Hepatic stellate cell (primary cell): ENCODE results near the gene VRK2.

Source experiments
- DNase-seq: peaks from one replicate; pipeline ENCODE4 v3.0.0; 2011; ENCODE audit warnings: low spot score

VRK2 gene

DNA sequence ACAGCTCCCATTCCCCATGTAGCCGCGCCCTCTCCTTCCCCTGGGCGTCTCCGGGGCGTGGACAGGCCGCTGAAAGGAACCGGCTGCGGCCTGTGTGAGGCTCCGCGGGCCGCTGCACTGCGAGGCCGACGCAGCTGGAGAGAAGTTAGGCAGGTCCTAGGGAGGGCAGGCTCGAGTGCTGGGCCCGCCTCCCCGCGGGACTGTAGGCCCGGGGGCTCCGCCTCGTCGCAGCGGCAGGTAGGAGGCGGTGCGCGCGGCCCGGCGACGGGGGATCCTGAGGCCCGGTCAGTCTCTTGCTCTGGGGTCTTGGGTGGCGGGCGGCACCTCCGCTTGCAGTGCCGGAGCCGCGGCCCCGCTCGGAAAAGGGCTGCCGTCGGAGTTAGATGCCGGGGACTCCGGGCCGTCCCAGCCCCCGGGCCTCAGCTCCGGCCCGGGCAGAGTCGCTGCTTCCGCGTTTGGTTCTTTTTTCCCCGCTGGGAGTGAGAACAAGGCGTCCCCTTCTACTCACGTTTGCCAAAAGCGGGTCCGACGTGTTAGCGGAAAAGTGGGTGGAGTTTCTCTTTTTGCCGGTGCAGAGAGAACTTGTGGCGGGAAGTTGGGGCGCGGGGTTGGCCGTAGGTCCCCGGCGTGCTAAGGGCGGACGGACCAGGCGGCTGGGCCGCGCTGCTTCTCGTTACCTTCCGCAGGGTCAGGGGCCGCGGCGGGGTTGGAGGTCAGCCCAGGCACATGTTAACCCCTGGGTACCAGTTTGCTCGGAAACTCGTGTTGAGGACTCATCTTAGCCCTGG is at the start of gene VRK2:
VRK2 (plus strand) TSS at position 222 of the 788 bp plus-strand sequence. CDS start 2,026 bp downstream, outside the sequence.
- DNase-seq: peak; percentile 87

DNA sequence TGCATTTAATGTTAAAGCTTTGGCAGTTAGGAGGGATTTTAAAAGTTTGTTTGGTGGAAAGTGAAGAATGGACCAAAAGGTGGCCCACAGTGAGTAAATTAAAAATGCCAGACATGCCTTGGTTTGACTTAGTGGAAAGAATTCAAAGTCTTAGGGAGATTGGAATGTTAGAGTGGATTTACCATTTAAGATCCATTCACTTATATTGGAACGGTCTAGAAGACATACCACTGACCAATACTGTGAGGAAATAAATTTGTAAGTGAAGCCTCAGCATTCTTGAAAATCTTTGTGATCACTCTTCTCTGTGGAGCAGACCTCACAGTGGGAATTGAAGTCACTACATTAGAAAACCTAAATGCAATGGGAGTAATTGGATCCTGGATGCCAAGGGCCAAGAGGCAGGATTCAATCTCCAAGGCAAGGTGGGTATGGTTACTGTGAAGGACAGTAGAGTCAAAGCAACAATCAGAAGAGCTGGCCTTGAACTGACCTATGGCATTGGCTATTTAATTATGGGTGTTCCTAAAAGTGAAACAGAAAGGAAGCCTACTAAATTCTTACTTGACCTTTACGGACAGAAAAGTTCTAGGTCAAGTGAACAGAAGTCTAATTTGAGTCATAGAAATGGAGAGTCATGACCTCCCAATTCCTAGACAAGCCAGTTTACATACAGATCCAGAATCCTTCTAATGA is 40.2 kb upstream of the VRK2 start:
- no peak for DNase-seq

GRCh38 chr2:58006952-58007284 is 39.7 kb upstream of the VRK2 start:
- DNase-seq: no peak

DNA sequence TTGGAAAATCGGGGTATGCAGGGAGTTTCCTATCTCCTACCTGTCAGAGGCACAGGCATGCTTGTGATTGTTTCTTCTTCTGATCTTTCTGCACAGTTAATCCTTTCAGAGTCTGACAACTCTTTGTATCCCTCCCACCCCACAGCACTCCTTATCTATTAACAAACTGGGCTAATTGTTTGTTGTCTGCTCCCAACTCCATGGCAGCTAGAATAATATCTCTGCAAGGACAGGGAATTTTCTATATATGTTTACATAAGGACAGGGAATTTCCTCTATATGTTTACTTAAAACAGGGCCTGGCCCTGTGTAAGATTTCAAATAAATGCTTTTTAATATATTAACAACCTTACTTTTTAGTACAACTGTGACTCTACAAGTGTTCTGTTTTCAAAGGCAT is 36.0 kb upstream of the VRK2 start:
- no peak for DNase-seq

DNA sequence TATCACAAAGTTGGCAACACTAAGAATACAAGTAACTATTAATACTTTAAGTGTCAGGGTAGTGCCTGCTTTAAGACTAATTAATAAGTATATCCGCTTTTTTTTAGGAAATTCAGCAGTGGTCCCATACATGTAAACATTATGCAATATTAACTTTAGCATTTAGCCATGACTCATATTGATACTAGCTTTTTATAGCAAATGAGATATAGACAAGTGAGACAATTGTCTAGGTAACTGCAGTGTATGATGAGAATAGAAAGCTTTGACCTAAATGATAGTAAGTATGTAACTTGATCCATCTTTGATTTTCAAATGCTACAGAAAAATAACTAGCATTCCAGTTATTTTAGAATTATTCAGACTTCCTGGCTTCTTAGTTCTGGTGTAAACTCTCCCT is 27.4 kb upstream of the VRK2 start:
- DNase-seq: no peak

- DNase-seq: no peak
Observed at GRCh38 chr2:58025150-58025933, 21.3 kb upstream of the VRK2 start.

GRCh38 chr2:58027029-58027428 is 19.6 kb upstream of the VRK2 start:
- no peak for DNase-seq

DNA sequence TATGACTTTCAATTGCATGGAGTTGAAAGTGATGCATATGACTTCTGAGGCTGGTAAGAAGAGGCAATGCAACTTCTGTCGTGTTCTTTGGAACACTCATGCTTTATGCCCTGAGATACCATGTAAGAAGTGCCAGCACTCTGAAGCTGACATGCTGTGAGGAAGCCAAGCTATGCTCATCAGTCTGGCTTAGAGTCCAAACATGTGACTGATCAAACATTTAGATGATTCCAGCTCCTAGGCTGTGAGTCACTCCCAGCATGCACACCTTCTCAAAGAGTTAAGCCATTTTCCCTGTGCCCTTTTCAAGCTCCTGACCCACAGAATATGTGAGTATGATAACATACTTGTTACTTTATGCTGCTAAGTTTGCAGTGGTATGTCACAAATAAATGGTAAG is 15.8 kb upstream of the VRK2 start:
- DNase-seq: no peak

GRCh38 chr2:58032016-58032763 is 14.4 kb upstream of the VRK2 start:
- no peak for DNase-seq

DNA sequence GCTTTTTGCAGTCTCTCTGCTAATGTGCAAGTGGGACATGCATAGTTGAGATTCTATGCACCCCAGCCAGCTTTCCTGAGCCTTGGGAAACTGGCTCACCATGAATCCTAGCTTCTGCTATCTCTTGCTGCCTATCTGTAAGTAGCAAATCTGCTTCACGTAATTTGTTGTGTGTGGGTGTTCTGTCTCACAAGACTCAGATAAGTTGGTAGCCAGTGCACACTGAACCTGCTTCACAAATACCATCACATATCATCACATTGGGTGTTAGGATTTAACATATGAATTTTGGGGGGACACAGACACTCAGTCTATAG is 13.9 kb upstream of the VRK2 start:
- no peak for DNase-seq

GRCh38 chr2:58033530-58033929 is 13.1 kb upstream of the VRK2 start:
- no peak for DNase-seq

DNA sequence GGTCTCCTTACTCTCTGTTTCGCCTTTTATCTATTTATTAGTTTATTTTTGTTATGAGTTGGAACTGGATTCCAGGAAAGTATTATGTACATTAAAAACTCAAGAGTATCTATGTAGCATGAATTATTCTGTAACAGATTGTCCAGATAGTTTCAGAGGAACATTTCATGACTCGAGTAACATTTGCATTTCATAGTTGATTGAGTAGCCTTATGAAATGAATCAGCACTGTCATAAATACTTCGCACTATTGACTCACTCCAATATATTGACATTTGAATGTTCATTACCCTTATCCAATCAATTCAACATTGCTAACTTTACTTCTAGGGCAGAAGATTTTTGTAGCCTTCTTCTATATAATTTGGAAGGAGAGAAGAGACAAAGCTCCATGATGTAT is 11.3 kb upstream of the VRK2 start:
- no peak for DNase-seq

DNA sequence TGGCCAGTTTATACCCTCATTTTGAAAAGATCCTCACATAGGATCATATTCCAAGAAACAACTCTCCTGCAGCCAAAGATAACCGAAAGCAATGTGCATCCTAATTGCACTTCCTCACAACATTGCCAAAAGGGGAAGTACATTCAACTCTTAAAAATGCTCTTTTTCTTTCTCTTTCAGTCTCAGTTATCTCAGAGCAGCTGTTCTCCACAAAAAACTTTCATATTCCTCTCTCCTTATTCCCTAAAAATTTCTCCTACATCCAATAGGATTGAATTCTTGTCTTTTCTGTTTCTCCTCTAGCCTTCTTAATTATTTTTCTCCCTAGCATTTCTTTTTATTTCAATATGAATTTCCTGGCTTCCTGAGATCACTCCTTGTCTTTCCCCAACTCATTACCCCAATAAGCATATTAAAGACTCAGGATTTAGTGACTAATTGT is 7.4 kb upstream of the VRK2 start:
- DNase-seq: no peak

DNA sequence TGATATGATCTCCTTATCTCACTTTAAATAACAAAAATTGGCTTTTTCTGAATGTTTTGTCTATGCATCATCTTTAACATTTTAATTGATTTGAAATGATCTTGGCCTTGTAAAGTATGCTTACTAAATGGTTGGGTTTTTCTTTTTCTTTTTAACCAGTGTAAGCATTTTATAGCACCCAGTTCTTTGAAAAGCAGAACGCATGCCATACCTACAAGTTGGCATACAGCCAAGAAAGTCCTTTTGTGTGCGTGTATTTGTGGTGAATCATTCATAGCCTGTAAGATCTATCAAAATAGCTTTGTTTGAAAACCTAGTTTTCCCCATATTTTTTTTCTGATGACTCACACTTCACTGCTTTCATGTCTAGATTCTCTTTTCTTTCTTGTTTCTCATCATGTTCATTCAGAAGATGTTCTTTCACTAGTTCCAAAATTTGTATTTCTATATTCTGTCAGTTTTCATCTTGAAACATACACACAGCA is 4.1 kb upstream of the VRK2 start:
- DNase-seq: peak; percentile 22

GRCh38 chr2:58044145-58044544 is 2.5 kb upstream of the VRK2 start:
- DNase-seq: no peak

DNA sequence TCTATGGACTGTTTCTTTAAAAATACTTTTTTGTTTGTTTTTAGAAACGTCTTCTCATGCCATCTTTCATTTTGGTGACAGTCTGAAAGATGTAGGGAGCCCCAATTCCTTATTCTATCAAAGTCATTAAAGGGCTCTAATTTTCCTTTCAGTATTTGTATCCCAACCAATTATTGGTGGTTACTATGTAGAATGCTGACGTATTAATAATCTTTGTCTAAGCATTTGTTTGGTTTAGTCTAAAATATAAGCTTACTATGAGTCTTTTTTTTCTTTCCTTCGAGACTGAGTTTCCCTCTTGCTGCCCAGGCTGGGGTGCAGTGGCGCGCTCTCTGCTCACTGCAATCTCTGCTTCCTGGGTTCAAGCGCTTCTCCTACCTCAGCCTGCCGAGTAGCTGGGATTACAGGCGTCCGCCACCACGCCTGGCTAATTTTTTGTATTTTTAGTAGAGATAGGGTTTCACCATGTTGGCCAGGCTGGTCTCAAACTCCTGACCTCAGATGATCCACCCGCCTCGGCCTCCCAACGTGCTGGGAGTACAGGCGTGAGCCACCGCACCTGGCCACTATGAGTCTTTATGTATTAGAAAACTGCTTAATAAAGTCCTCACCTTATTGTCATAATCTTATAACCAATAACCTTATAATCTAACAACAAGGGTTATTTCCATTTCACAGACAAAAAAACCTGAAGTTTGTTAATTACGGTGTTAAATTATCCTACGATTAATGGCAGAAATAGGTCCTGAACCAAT is 849 bp upstream of the VRK2 start:
- DNase-seq: no peak

GRCh38 chr2:58046335-58046584 is 346 bp upstream of the VRK2 start:
- DNase-seq: no peak

DNA sequence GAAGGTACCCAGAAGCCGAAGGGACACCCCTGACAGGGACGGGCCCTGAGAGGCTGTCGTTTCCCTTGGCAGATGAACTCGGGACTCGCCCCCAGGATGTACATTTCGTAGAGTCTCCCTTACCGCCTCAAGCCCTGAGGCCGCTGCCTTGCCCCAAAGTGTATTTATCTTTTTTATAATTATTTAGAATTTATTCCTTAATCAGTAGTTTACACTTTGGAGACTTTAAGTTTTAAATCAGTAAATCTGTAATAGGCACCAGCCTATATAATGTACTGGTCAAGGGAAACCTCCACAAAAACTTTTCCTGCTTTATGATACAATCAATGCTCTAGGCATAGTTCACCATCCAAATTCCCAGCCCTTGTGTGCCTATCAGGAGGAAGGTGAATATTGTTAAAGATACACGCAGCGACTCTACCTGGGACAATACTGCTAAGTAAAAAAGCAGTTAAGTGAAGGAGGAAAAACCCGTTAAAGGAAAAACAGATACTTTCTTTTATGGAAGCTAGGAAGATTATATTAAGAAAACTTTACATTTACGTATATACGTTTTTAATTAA is 848 bp downstream of the VRK2 start:
- peak; percentile 16 for DNase-seq

DNA sequence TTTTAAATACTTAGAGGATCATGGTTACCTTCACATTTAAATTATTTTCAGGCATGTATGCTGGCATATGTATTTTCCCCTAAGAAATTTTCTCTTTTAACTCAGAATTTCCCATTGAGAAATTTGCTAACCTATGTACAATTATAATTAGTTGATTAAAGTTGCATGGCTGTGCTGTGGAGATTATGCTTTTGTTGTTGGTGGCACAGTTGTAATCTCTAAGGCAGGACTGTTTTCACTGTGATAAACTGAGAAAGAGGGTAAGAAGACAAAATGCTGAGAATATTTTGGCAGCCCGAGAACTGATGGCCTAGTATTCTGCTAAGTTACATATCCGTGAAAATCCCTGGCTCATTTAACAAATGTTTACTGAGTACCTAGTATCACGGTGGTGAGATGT is 1.4 kb downstream of the VRK2 start:
- no peak for DNase-seq

DNA sequence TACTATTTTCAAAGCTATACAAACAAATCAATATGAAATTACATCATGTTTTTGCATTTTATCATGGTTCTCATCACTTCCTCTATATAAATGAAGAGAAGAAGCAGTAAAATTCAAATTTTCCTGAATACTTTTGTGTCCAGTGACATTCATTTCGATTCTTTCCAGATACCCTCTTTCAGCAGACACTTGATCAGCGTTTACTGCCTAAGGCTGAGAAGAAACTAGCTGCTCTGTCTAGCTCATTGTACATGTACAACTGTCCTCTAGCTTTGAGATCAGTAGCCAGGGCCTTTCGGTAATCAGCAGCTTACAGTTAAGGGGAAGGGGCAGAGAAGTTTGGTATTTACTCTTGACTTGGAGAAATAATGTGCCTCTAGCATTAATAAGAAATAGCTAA is 4.8 kb downstream of the VRK2 start:
- DNase-seq: no peak

- DNase-seq: no peak
Observed at GRCh38 chr2:58052978-58053377, 6.4 kb downstream of the VRK2 start.

DNA sequence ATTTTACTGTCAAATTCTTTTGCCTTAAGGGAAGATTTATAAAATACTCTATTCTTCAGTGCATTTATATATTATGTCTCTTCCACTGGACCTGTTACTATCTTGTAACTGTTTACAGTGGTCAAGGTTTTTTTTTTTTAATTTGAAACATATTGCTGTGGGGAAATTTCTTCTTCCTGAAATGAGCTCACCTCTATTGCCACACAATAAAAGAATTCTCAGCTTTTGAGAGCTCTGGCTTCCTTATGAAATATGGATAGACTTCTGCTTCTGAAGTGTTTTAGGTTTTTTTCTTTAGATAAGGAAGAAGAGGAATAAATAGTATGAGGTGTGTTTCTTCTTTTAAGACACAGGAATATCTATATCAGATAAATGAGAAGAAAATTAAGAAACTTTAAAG is 7.7 kb downstream of the VRK2 start:
- no peak for DNase-seq
